OCI-LY7 (cell line): Measurements from ENCODE around the gene TCP11. TPM values are rescaled to one million over a fixed set of nuclear protein-coding genes. Genes with fewer than 3 reads are reported as not detected.

Experiments used
- BruUV-seq: library from RNA; stranded (reverse); fragments of 400-500 nt; replicated peaks from 2 replicates; lab custom pipeline; 2021; lab: Mats Ljungman, UMichigan
- CTCF ChIA-PET: fragments of 300-600 bp; sonication (Branson Sonifier 250); formaldehyde crosslinking; loops from one replicate; lab custom pipeline; 2022; ENCODE audit warnings: antibody characterized with exemption; ENCODE audit not compliant: unreplicated experiment; lab: Charles Lee
- POLR2A ChIA-PET: fragments of 300-600 bp; sonication (Branson Sonifier 250); formaldehyde crosslinking; loops from one replicate; lab custom pipeline; 2022; ENCODE audit warnings: antibody characterized with exemption; lab: Charles Lee
- DNase-seq: peaks from one replicate; pipeline ENCODE4 v3.0.0-alpha.2; 2015; ENCODE audit warnings: low spot score
- H2AFZ ChIP-seq: fragments of 200-600 bp; sonication (generic), shearing (Covaris generic); 2 replicates; pipeline ENCODE4 v1.6.1; 2014; ENCODE audit warnings: mild to moderate bottlenecking, antibody characterized with exemption, low read length, moderate library complexity
- H3K27ac ChIP-seq: fragments of 200-600 bp; sonication (generic); 2 replicates; pipeline ENCODE4 v1.5.1; 2014; ENCODE audit warnings: mixed run types, low read depth, mild to moderate bottlenecking, moderate library complexity, low read length, inconsistent platforms; ENCODE audit not compliant: poor library complexity, severe bottlenecking
- H3K36me3 ChIP-seq: fragments of 200-600 bp; sonication (generic); 2 replicates; pipeline ENCODE4 v1.6.1; 2014; ENCODE audit warnings: mild to moderate bottlenecking, antibody characterized with exemption, low read length, moderate library complexity, mixed read lengths; ENCODE audit not compliant: insufficient read depth
- H3K4me1 ChIP-seq: fragments of 200-600 bp; sonication (generic); 2 replicates; pipeline ENCODE4 v1.5.1; 2014; ENCODE audit warnings: mild to moderate bottlenecking, low read length; ENCODE audit not compliant: insufficient read depth, poor library complexity, severe bottlenecking
- H3K4me2 ChIP-seq: fragments of 200-600 bp; sonication (generic); 2 replicates; pipeline ENCODE4 v1.6.1; 2014; ENCODE audit warnings: mild to moderate bottlenecking, low read length
- H3K4me3 ChIP-seq: fragments of 200-600 bp; sonication (generic); 2 replicates; pipeline ENCODE4 v1.5.1; 2014; ENCODE audit warnings: mild to moderate bottlenecking, low read depth, low read length; ENCODE audit not compliant: poor library complexity, severe bottlenecking
- H3K79me2 ChIP-seq: fragments of 200-600 bp; sonication (generic); 2 replicates; pipeline ENCODE4 v1.6.1; 2016; ENCODE audit warnings: low read depth, mild to moderate bottlenecking, low read length, moderate library complexity, mixed read lengths; ENCODE audit not compliant: insufficient read depth
- H3K9me2 ChIP-seq: fragments of 200-600 bp; sonication (generic); 2 replicates; pipeline ENCODE4 v1.6.1; 2016; ENCODE audit warnings: mild to moderate bottlenecking, low read length, mixed read lengths; ENCODE audit not compliant: insufficient read depth
- H3K9me3 ChIP-seq: fragments of 200-600 bp; sonication (generic); 2 replicates; pipeline ENCODE4 v1.6.1; 2014; ENCODE audit warnings: mild to moderate bottlenecking, mixed run types, low read length, mixed read lengths
- H4K20me1 ChIP-seq: fragments of 200-600 bp; sonication (generic); 2 replicates; pipeline ENCODE4 v1.6.1; 2014; ENCODE audit warnings: mild to moderate bottlenecking, antibody characterized with exemption, low read length, moderate library complexity, mixed read lengths; ENCODE audit not compliant: insufficient read depth
- CTCF ChIP-seq: fragments of 200-600 bp; sonication (generic); conservative IDR thresholded peaks from 2 replicates; pipeline ENCODE4 v1.5.1; 2014; ENCODE audit warnings: mild to moderate bottlenecking, antibody characterized with exemption, low read length, moderate library complexity, mixed read lengths
- EZH2phosphoT487 ChIP-seq: fragments of 200-600 bp; sonication (generic); IDR thresholded peaks from 2 replicates; pipeline ENCODE4 v1.6.1; 2018; ENCODE audit warnings: low read depth, borderline replicate concordance, mild to moderate bottlenecking, mixed run types, antibody characterized with exemption, low read length, moderate library complexity, mixed read lengths
- intact Hi-C: fragments of 100-400 bp; cut with micrococcal nuclease; formaldehyde crosslinking; loops from one replicate; pipeline ENCODE4 v1.10.0; 2022; ENCODE audit not compliant: unreplicated experiment
- total RNA-seq, 2 experiments: library from RNA; depleted of rRNA in 1 of 2; stranded (reverse); fragments of >200 nt in 1 of 2; shearing (Covaris generic) in 1 of 2; gene quantifications; 2 replicates each; pipeline ENCODE4 v1.2.3, GENCODE V29; 2014 to 2022

TCP11 gene
- total RNA-seq, 2 experiments from 2014 or later: not detected

GRCh38 chr6:35072051-35072697 is 69.0 kb downstream of the TCP11 start:
- no peaks in the 10 kb centered on the region for H3K9me2 ChIP-seq
- H4K20me1 ChIP-seq: no peaks in the 10 kb centered on the region
- H3K79me2 ChIP-seq: no peaks in the 10 kb centered on the region
- ChIA-PET CTCF (no interaction called here), POLR2A (no interaction called here)
- H3K9me3 ChIP-seq: no peaks in the 10 kb centered on the region
- BruUV-seq: no TSS peak
- no peak overlapping the region for H2AFZ ChIP-seq
- intact Hi-C loops: no loop called here
- DNase-seq: no peak
- H3K4me2 ChIP-seq: no peak overlapping the region
- no peaks in the 10 kb centered on the region for H3K4me1 ChIP-seq
- no peak for TF ChIP-seq CTCF
- TF ChIP-seq EZH2phosphoT487: no peak
- H3K36me3 ChIP-seq: no peaks in the 10 kb centered on the region
- no peak overlapping the region for H3K27ac ChIP-seq
- no peak overlapping the region for H3K4me3 ChIP-seq

DNA sequence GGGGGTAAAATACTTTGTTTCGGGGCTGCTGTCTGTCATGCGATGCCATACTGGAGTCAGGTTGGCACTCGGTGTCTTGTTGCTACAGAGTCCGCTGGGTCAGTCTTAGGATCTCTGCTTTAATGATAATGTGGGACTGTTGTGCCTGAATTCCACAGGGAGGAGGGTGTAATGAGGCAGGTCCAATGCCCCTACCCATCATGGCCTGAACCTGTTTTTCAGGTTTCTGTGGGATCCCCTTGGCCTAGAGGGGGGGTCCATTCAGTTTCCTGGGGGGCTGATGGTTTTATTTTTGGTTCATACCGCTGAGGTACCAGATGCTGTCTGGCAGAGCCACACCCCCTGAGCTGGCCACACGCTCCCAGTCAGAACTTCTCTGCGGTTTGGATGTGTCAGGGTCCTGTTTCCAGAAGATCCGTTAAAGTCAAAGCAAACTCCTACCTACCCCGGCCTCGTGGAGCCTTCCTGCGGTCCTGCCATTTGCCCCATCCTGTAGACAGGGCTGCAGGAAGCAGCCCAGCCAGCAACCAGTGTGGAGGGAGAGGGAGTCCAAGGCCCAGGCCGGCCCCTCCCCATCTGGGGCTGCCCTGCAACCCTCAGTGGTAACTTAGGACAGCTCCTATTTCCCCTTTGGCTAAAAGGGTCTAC is 69.7 kb downstream of the TCP11 start:
- TF ChIP-seq CTCF: no peak
- TF ChIP-seq EZH2phosphoT487: no peak
- H3K4me2 ChIP-seq: no peak overlapping the region
- CTCF ChIA-PET: no interaction called here
- no peak overlapping the region for H2AFZ ChIP-seq
- H3K27ac ChIP-seq: no peak overlapping the region
- no peaks in the 10 kb centered on the region for H4K20me1 ChIP-seq
- H3K4me1 ChIP-seq: no peaks in the 10 kb centered on the region
- no peaks in the 10 kb centered on the region for H3K9me3 ChIP-seq
- no peaks in the 10 kb centered on the region for H3K9me2 ChIP-seq
- POLR2A ChIA-PET: no interaction called here
- intact Hi-C loops: no loop called here
- DNase-seq: no peak
- H3K79me2 ChIP-seq: no peaks in the 10 kb centered on the region
- H3K36me3 ChIP-seq: no peaks in the 10 kb centered on the region
- H3K4me3 ChIP-seq: no peak overlapping the region
- no TSS peak for BruUV-seq

GRCh38 chr6:35070111-35070510 is 71.0 kb downstream of the TCP11 start:
- no peak for DNase-seq
- no peaks in the 10 kb centered on the region for H3K36me3 ChIP-seq
- no peak overlapping the region for H3K4me2 ChIP-seq
- no TSS peak for BruUV-seq
- no peak for TF ChIP-seq EZH2phosphoT487
- TF ChIP-seq CTCF: no peak
- H3K9me3 ChIP-seq: no peaks in the 10 kb centered on the region
- ChIA-PET CTCF (no interaction called here), POLR2A (interaction anchor here (0.6 to 1.5 kb wide), 3 partner anchors 10 to 181 kb away, joined by 3 to 4 read pairs (median 3); no protein-coding TSS in a partner anchor)
- H3K4me1 ChIP-seq: no peaks in the 10 kb centered on the region
- H2AFZ ChIP-seq: no peak overlapping the region
- H3K9me2 ChIP-seq: no peaks in the 10 kb centered on the region
- no peak overlapping the region for H3K4me3 ChIP-seq
- no peak overlapping the region for H3K27ac ChIP-seq
- H3K79me2 ChIP-seq: no peaks in the 10 kb centered on the region
- intact Hi-C loops: no loop called here
- no peaks in the 10 kb centered on the region for H4K20me1 ChIP-seq
